GM12878 (cell line): Measurements from ENCODE around the gene FAM78A. TPM values are rescaled to one million over a fixed set of nuclear protein-coding genes. Genes with fewer than 3 reads are reported as not detected.
A peak's percentile ranks its signal among the peaks of the same experiment; 100 is the strongest.

Experiments used
- CHD1 ChIP-seq: IDR thresholded peaks from 2 replicates; pipeline ENCODE4 v1.6.1; 2012; ENCODE audit warnings: low read depth, low read length, improper control_type of control experiment
- CREM ChIP-seq: IDR thresholded peaks from 2 replicates; pipeline ENCODE4 v1.6.1; 2014; ENCODE audit warnings: antibody characterized with exemption, low read depth
- ESRRA ChIP-seq: IDR thresholded peaks from 2 replicates; pipeline ENCODE4 v1.6.1; 2012; ENCODE audit warnings: mild to moderate bottlenecking, low read length, improper control_type of control experiment
- IKZF1 ChIP-seq: fragments of 450-650 bp; conservative IDR thresholded peaks from 2 replicates; pipeline ENCODE4 v1.6.1; 2017; ENCODE audit warnings: antibody characterized with exemption, mild to moderate bottlenecking
- KLF5 ChIP-seq: fragments of 450-650 bp; IDR thresholded peaks from 2 replicates; pipeline ENCODE4 v1.6.1; 2014; ENCODE audit warnings: mild to moderate bottlenecking; ENCODE audit not compliant: partially characterized antibody
- NR2C1 ChIP-seq: fragments of 450-650 bp; IDR thresholded peaks from 2 replicates; pipeline ENCODE4 v1.6.1; 2017; ENCODE audit warnings: antibody characterized with exemption, mild to moderate bottlenecking, moderate library complexity
- POLR2A ChIP-seq: IDR thresholded peaks from 2 replicates; pipeline ENCODE4 v1.6.1; 2011; ENCODE audit warnings: low read depth, mild to moderate bottlenecking, low read length
- POLR2AphosphoS5 ChIP-seq: IDR thresholded peaks from 2 replicates; pipeline ENCODE4 v1.6.1; 2011; ENCODE audit warnings: mild to moderate bottlenecking, low read length, inconsistent platforms
- SIN3A ChIP-seq: IDR thresholded peaks from 2 replicates; pipeline ENCODE4 v1.6.1; 2012; ENCODE audit warnings: low read depth, low read length, improper control_type of control experiment
- SP1 ChIP-seq: IDR thresholded peaks from one replicate; pipeline ENCODE4 v1.6.1; 2011; ENCODE audit warnings: low read depth, low read length
- SRF ChIP-seq, 2 experiments: IDR thresholded peaks; 2 replicates each; pipeline ENCODE4 v1.6.1; 2011; ENCODE audit warnings: low read depth in 2 of 2, low read length in 2 of 2, mild to moderate bottlenecking in 1 of 2, moderate library complexity in 1 of 2
- TAF1 ChIP-seq: IDR thresholded peaks from 2 replicates; pipeline ENCODE4 v1.6.1; 2011; ENCODE audit warnings: mild to moderate bottlenecking, low read depth, low read length, borderline replicate concordance
- TCF7 ChIP-seq: IDR thresholded peaks from 2 replicates; pipeline ENCODE4 v1.6.1; 2014; ENCODE audit warnings: antibody characterized with exemption, borderline replicate concordance
- ZNF24 ChIP-seq: fragments of 450-650 bp; IDR thresholded peaks from 2 replicates; pipeline ENCODE4 v1.6.1; 2017; ENCODE audit warnings: antibody characterized with exemption, mild to moderate bottlenecking
- polyA plus RNA-seq, 11 experiments: library from polyadenylated mRNA; depleted of rRNA in 4 of 11; unstranded in 6 of 11; stranded (reverse) in 5 of 11; fragments of >200 nt; fragmentation: Nextera tagmentation in 4 of 11; fragmentation: Illumina TruSeq in 1 of 11; extraction: Ambion mirVana in 4 of 11; extraction: Trizol in 1 of 11; gene quantifications; 1 replicate in 1 of 11; 2 replicates in 10 of 11; pipeline versions ENCODE4 v1.2.1 to v1.2.3, GENCODE V29; 2011 to 2016; ENCODE audit warnings: inconsistent platforms in 2 of 11, missing spikeins in 2 of 11, low read depth in 1 of 11
- total RNA-seq, 4 experiments: library from RNA; depleted of rRNA in 3 of 4; stranded (reverse); fragments of >200 nt in 3 of 4; fragmentation: Illumina TruSeq in 1 of 4; extraction: Trizol in 1 of 4; gene quantifications; 2 replicates each; pipeline versions ENCODE4 v1.2.1 to v1.2.3, GENCODE V29; 2013 to 2021
- TF ChIP-seq, protein P1 (sequence below): fragments of 450-650 bp; formaldehyde crosslinking; IDR thresholded peaks from 2 replicates; pipeline ENCODE4 v1.4.0; 2020; ENCODE audit warnings: mild to moderate bottlenecking, moderate library complexity
- TF ChIP-seq, protein P2 (sequence below): fragments of 450-650 bp; IDR thresholded peaks from 2 replicates; pipeline ENCODE4 v1.6.1; 2017; ENCODE audit warnings: low read depth, mild to moderate bottlenecking, moderate library complexity
- TF ChIP-seq, protein P3 (sequence below): IDR thresholded peaks from 2 replicates; pipeline ENCODE4 v1.6.1; 2012; ENCODE audit warnings: mild to moderate bottlenecking, low read depth, low read length
- TF ChIP-seq, protein P4 (sequence below): IDR thresholded peaks from 2 replicates; pipeline ENCODE4 v1.6.1; 2011; ENCODE audit warnings: mild to moderate bottlenecking, low read depth, low read length, moderate library complexity; ENCODE audit not compliant: insufficient replicate concordance
- TF ChIP-seq, protein P5 (sequence below): IDR thresholded peaks from 2 replicates; pipeline ENCODE4 v1.6.1; 2012; ENCODE audit warnings: low read length, inconsistent platforms

FAM78A gene
- total and polyA plus RNA-seq, 10 of the 15 experiments (the other 5 are each of a cell fraction or from before 2014, with no cell fraction given): 0.18 to 32.5 (median 12.2) TPM

DNA sequence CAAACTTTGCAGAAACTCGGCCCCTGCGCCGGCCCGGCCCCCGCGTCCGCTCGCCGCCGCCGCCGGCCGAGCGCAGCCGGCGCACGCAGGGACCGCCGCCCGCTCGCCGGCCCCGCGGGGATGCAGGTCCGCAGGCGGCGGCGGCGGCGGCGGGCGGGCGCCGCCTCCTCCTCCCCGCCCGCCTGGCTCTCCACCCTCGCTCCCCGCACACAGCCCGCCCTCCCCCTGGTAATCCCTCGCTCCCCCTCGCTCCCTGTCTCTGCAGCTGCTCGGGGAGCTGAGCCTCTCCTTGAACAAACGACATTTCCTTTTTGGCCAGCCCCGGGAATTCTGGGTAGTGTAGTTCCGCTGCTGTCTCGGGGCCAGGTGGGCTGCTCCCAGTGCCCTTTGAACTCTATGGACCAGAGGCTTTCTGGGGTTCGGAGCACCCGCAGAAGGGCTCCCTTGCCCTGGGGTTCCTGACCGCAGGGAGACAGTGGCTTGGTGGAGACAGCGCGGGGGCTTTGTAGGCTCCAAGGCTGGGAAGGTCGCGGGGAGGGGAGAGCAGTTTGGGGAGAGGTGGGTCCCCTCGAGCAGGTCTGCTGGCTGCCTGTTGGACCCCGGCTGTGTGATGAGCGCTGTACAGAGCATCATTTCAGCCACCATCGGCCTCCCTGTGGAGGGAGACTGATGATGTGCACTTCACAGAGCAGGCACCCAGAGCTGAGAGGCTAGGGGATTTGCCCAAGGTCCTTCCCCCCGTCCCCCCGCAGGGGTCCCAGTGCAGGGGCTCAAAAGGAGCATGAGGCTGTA lies 1.8 kb upstream of the FAM78A start (continued):
- peak; percentile 42; the same call in 1 of the 2 replicates for TF ChIP-seq IKZF1
- TF ChIP-seq, protein P1, sequence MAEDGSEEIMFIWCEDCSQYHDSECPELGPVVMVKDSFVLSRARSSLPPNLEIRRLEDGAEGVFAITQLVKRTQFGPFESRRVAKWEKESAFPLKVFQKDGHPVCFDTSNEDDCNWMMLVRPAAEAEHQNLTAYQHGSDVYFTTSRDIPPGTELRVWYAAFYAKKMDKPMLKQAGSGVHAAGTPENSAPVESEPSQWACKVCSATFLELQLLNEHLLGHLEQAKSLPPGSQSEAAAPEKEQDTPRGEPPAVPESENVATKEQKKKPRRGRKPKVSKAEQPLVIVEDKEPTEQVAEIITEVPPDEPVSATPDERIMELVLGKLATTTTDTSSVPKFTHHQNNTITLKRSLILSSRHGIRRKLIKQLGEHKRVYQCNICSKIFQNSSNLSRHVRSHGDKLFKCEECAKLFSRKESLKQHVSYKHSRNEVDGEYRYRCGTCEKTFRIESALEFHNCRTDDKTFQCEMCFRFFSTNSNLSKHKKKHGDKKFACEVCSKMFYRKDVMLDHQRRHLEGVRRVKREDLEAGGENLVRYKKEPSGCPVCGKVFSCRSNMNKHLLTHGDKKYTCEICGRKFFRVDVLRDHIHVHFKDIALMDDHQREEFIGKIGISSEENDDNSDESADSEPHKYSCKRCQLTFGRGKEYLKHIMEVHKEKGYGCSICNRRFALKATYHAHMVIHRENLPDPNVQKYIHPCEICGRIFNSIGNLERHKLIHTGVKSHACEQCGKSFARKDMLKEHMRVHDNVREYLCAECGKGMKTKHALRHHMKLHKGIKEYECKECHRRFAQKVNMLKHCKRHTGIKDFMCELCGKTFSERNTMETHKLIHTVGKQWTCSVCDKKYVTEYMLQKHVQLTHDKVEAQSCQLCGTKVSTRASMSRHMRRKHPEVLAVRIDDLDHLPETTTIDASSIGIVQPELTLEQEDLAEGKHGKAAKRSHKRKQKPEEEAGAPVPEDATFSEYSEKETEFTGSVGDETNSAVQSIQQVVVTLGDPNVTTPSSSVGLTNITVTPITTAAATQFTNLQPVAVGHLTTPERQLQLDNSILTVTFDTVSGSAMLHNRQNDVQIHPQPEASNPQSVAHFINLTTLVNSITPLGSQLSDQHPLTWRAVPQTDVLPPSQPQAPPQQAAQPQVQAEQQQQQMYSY (CRISPR knock-in tag): no peak
- no peak for TF ChIP-seq ESRRA
- TF ChIP-seq ZNF24: no peak
- TF ChIP-seq, protein P2, sequence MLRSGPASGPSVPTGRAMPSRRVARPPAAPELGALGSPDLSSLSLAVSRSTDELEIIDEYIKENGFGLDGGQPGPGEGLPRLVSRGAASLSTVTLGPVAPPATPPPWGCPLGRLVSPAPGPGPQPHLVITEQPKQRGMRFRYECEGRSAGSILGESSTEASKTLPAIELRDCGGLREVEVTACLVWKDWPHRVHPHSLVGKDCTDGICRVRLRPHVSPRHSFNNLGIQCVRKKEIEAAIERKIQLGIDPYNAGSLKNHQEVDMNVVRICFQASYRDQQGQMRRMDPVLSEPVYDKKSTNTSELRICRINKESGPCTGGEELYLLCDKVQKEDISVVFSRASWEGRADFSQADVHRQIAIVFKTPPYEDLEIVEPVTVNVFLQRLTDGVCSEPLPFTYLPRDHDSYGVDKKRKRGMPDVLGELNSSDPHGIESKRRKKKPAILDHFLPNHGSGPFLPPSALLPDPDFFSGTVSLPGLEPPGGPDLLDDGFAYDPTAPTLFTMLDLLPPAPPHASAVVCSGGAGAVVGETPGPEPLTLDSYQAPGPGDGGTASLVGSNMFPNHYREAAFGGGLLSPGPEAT: no peak
- TF ChIP-seq POLR2A: peak; percentile 26; the same call in 1 of the 2 replicates
- TF ChIP-seq TAF1: no peak
- 0 out of 4 replicates have a peak, but pooled peaks of 1 of the 2 experiments have one; percentile 44 for TF ChIP-seq SRF (IDR thresholded peaks at IDR 0.05; ENCODE audit: low read depth in 2 of 2, low read length in 2 of 2)
- TF ChIP-seq POLR2AphosphoS5: no peak
- peak; percentile 87 for TF ChIP-seq NR2C1
- no peak for TF ChIP-seq KLF5
- TF ChIP-seq, protein P3, sequence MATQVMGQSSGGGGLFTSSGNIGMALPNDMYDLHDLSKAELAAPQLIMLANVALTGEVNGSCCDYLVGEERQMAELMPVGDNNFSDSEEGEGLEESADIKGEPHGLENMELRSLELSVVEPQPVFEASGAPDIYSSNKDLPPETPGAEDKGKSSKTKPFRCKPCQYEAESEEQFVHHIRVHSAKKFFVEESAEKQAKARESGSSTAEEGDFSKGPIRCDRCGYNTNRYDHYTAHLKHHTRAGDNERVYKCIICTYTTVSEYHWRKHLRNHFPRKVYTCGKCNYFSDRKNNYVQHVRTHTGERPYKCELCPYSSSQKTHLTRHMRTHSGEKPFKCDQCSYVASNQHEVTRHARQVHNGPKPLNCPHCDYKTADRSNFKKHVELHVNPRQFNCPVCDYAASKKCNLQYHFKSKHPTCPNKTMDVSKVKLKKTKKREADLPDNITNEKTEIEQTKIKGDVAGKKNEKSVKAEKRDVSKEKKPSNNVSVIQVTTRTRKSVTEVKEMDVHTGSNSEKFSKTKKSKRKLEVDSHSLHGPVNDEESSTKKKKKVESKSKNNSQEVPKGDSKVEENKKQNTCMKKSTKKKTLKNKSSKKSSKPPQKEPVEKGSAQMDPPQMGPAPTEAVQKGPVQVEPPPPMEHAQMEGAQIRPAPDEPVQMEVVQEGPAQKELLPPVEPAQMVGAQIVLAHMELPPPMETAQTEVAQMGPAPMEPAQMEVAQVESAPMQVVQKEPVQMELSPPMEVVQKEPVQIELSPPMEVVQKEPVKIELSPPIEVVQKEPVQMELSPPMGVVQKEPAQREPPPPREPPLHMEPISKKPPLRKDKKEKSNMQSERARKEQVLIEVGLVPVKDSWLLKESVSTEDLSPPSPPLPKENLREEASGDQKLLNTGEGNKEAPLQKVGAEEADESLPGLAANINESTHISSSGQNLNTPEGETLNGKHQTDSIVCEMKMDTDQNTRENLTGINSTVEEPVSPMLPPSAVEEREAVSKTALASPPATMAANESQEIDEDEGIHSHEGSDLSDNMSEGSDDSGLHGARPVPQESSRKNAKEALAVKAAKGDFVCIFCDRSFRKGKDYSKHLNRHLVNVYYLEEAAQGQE: no peak
- TF ChIP-seq, protein P4, sequence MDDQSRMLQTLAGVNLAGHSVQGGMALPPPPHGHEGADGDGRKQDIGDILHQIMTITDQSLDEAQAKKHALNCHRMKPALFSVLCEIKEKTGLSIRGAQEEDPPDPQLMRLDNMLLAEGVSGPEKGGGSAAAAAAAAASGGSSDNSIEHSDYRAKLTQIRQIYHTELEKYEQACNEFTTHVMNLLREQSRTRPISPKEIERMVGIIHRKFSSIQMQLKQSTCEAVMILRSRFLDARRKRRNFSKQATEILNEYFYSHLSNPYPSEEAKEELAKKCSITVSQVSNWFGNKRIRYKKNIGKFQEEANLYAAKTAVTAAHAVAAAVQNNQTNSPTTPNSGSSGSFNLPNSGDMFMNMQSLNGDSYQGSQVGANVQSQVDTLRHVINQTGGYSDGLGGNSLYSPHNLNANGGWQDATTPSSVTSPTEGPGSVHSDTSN: no peak
- no peak for TF ChIP-seq TCF7
- TF ChIP-seq SP1: no peak
- peak; percentile 68; the same call in 1 of the 2 replicates for TF ChIP-seq CREM
- TF ChIP-seq SIN3A: no peak
- no peak for TF ChIP-seq CHD1
- TF ChIP-seq, protein P5, sequence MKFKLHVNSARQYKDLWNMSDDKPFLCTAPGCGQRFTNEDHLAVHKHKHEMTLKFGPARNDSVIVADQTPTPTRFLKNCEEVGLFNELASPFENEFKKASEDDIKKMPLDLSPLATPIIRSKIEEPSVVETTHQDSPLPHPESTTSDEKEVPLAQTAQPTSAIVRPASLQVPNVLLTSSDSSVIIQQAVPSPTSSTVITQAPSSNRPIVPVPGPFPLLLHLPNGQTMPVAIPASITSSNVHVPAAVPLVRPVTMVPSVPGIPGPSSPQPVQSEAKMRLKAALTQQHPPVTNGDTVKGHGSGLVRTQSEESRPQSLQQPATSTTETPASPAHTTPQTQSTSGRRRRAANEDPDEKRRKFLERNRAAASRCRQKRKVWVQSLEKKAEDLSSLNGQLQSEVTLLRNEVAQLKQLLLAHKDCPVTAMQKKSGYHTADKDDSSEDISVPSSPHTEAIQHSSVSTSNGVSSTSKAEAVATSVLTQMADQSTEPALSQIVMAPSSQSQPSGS: no peak
